GM21526 (cell line): ENCODE results near the gene NDUFS2.

Experiments
- ATAC-seq: cut with Tn5 transposase; IDR thresholded peaks from one replicate; pipeline ENCODE4 v1.9.1; 2021; ENCODE audit warnings: moderate library complexity; ENCODE audit not compliant: unreplicated experiment, low FRiP score

Gene NDUFS2

DNA sequence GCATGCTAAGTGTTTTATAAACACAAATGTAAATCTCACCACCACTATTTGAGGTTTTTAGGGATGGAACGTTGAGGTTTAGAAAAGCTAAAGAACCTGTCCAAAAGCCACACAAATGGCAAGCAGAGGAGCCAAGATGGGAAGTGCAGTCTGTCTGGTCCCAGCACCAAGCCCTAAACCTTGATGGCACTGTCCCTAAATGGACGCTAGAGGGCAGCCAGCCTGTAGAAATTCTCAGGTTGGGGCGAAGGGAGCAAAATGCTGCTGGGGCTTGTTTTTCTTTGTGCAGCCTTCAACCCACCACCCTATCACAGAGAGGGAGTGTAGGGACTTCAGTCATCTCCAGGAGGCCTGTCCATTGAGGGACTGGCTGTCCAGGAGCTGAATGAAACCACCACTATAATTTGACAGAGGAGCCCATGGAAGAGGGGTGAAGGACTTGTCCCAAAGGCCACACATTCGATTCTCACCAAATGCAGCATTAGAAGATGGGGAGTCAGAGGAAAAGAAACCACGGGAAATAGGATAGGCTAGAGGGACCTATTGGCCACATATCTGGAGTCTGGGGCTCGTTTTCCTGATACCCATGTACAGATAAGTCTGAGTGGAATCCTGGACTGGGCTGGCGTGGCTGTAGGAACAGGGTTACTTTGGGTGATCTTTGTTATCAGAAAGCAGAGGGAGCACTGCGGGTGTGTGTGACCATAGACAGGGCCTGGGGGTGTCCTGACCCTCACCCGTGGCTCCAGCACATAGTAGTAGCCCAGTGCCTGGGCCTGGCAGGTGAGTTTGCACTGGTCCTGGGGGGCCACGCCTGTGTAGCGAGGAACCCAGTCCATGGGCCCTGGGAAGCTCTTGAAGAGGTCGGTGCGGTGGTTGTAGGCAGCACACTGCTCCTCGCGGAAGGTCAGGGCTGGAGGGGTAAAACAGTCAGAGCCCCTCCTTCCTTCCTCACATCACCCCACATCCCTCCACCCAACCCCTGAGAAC is 9.4 kb upstream of the NDUFS2 start:
- no peak for ATAC-seq

GRCh38 chr1:161193561-161194235 is 8.5 kb upstream of the NDUFS2 start:
- no peak for ATAC-seq

- no peak for ATAC-seq
Measured at GRCh38 chr1:161195171-161195570, 7.0 kb upstream of the NDUFS2 start.

DNA sequence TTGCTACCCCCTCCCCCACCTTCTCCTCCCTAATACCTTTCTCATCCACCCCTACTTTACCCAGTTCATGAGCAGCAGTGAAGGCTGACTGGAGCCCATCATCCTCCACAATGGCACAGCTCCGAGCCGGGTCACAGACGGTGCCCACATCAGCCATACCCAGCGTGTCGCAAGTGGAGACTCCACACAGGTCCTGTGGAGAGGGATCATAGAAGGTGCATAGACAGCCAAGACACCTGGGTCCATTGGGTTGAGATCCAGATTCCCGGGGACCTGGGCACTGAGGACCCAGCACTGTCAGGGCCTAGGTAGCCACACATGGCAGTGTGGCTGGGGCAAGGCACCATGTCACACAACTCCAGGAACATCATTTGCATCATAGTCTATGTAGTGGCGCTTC is 6.1 kb upstream of the NDUFS2 start:
- ATAC-seq, result no peak

DNA sequence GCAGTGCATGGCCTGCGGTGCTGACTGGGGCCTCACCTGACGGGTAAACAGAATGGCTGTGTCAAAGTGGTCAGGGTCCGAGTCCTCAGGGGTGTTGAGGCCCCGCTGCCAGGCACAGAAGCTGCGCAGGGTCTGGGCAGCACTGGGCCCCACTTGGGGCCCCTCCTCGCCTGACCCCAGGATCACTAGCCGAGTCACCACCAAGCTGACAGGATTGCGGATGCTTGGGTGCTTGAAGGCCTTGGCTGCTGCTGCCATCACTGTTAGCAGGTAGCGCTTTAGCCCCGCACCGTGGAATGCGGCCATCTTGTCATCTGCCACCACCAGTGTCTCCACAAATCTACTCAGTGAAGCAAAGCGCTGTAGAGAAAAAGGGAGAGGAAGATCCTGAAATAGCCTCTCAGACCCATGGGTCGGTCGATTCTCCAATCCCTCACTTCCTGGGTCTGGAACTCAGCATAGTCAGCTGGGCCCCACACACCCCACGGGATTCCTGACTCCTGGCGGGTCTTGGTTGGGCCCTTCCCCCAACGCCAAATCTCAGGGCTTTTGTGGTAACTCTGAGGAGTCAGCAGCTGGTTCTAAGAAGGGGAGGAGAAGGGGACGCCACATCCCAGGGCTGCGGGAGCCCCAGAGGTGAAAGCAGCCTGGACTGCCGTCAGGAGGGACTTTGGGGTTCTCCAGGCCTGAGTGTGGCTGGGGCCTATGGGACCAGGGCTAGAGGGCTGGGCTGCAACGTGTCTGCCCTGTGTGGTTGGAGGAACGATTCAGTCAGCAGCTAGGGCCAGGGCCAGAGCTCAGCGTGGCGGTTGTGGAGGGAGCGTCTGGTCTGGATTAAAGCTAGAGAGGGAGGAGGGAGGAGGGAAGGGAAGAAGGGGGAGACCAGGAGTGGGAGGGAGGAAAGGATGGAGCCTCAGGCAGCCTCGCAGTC is 5.4 kb upstream of the NDUFS2 start:
- ATAC-seq, result no peak

GRCh38 chr1:161197560-161198193 is 4.5 kb upstream of the NDUFS2 start:
- no peak for ATAC-seq

- no peak for ATAC-seq
Measured at GRCh38 chr1:161198194-161198896, 3.8 kb upstream of the NDUFS2 start.

- no peak for ATAC-seq
Measured at GRCh38 chr1:161198897-161199431, 3.2 kb upstream of the NDUFS2 start, which contains the start of gene ADAMTS4. ADAMTS4 (minus strand) TSS chr1:161199054; CDS start chr1:161198627, 427 bp downstream.

GRCh38 chr1:161199506-161200139 is 2.5 kb upstream of the NDUFS2 start:
- no peak for ATAC-seq

DNA sequence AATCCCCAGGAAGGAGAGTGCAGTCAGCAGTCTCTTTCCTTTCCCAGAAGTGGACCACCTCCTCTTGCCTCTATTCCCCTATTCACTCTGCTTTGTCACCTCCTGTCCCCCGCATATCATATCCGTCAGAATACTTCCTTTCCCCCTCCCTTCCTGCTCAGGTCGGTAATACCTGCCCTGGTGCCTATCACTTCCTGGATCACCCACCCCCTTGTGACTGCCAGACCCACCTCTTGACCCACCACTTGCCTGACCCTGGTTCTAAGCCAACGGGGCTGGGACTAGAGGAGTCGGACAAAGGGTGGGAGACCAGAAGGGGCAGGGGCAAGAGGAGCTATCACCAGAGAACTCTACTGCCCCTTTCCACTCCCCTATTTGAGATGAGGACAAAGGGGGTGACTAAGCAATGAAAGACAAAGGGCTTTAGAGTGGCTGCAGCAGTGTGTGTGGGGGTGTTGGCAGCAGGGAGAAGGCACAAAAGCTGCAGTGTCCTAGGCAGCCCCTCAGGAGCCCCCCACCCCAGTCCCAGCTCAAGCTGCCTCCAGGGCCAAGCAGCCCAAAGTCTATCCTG is 1.7 kb upstream of the NDUFS2 start:
- ATAC-seq, result no peak

- no peak for ATAC-seq
Measured at GRCh38 chr1:161200992-161201835, 953 bp upstream of the NDUFS2 start.

GRCh38 chr1:161206411-161207140 is 4.4 kb downstream of the NDUFS2 start:
- no peak for ATAC-seq

DNA sequence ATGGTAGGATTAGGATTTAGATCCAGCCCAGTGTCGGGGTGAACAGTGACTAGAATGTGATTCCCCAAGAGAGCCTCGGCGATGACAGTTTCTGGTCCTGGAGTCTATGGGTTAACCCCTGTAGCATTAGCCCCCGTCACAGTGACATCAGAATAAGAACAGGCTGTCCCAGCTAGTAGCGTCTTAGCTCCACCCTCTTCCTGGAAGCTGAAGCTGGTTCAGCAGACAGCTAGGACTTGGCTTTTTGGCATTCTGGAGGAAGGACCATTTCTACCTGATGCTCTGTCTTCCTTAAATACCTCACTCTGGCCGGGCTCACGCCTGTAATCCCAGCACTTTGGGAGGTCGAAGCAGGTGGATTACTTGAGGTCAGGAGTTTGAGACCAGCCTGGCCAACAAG is 5.0 kb downstream of the NDUFS2 start:
- ATAC-seq, result no peak

GRCh38 chr1:161209790-161210409 is 7.7 kb downstream of the NDUFS2 start:
- ATAC-seq, result no peak

DNA sequence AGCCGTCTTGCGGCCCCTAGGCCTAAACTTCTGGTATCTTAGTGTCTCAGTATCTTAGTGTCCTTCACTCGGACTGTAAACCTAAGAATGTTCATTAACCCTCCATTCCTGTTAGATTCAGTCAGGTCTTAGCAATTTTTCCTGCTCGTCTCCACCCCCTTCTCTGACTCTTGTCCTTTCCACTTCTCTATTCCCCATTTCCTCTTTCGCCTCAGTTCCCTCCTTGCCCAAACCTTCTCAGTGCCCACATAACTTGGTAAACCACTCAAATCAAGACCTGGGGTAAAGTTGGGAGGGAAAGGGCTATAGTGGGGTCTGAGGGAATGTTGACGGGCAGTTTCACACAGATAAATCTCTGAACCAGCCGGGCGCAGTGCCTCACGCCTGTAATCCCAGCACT is 12.2 kb downstream of the NDUFS2 start:
- no peak for ATAC-seq

DNA sequence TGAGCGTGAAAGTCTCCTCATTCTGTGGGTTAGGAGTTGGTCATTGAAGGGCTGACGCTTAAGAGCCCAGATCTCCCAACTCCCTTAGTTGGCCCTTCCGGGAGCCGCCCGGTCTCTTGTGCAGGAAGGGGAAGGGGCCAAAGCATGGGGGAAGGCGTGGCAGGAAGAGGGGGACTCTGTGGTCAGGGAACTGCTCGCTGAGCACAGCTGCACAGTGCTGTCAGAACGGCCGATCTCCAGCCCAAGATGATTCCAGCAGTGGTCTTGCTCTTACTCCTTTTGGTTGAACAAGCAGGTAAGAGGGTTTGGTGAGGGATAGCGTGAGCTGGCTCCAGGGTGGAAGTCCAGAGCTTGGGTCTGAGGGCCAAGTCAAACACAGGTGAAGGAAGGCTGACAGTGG is 12.9 kb downstream of the NDUFS2 start, which contains the start of gene FCER1G:
Gene FCER1G, plus strand, starts transcription at position 220 of the 400 bp plus-strand sequence. Its CDS starts 27 bp downstream, at position 247.
- no peak for ATAC-seq
